ENCODE measurements around the gene ZBTB48. TPM values are rescaled to one million over a fixed set of nuclear protein-coding genes. Genes with fewer than 3 reads are reported as not detected.

The ZBTB48 gene
- total RNA-seq, 1 donor from 2014 or later, result 18.3 TPM

GRCh38 chr1:6591644-6592043, 11.8 kb downstream of the ZBTB48 start:
- peaks cover 10% of the 10 kb centered on the region for H3K36me3 Mint-ChIP-seq
- Histone ChIP-seq H4K20me1 (ENCODE audit: low read depth) (peaks cover 12% of the 10 kb centered on the region), H3K27me3 (no peaks in the 10 kb centered on the region), H3K27ac (no peak overlapping the region), H3K36me3 (no peaks in the 10 kb centered on the region), H3K4me1 (no peaks in the 10 kb centered on the region), H3K4me3 (no peak overlapping the region), H3K4me2 (no peak overlapping the region), H3K9me3 (ENCODE audit: low read depth) (no peaks in the 10 kb centered on the region), H2AFZ (replicated peaks) (no peak overlapping the region), H3F3A (ENCODE audit: low read depth) (no peaks in the 10 kb centered on the region), H3K9ac (no peak overlapping the region), H3K79me2 (ENCODE audit: low read depth) (no peaks in the 10 kb centered on the region)
- no peak for DNase-seq (ENCODE audit: low spot score)
- H3K27me3 Mint-ChIP-seq (ENCODE audit: insufficient read depth, low read depth), result peaks cover 4% of the 10 kb centered on the region
- no peaks in the 10 kb centered on the region for H3K4me1 Mint-ChIP-seq
- TF ChIP-seq, protein P1, sequence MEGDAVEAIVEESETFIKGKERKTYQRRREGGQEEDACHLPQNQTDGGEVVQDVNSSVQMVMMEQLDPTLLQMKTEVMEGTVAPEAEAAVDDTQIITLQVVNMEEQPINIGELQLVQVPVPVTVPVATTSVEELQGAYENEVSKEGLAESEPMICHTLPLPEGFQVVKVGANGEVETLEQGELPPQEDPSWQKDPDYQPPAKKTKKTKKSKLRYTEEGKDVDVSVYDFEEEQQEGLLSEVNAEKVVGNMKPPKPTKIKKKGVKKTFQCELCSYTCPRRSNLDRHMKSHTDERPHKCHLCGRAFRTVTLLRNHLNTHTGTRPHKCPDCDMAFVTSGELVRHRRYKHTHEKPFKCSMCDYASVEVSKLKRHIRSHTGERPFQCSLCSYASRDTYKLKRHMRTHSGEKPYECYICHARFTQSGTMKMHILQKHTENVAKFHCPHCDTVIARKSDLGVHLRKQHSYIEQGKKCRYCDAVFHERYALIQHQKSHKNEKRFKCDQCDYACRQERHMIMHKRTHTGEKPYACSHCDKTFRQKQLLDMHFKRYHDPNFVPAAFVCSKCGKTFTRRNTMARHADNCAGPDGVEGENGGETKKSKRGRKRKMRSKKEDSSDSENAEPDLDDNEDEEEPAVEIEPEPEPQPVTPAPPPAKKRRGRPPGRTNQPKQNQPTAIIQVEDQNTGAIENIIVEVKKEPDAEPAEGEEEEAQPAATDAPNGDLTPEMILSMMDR (IDR thresholded peaks at IDR 0.05), result no peak
- TF ChIP-seq EZH2 (IDR thresholded peaks at IDR 0.05) (no peak), EZH2phosphoT487 (IDR thresholded peaks at IDR 0.05) (no peak)
- no peak overlapping the region for H3K4me3 Mint-ChIP-seq
- H3K9me3 Mint-ChIP-seq, result no peaks in the 10 kb centered on the region
- H3K27ac Mint-ChIP-seq, result no peak overlapping the region

- H3K27ac ChIP-seq, result no peak overlapping the region
- Mint-ChIP-seq H3K4me3 (no peak overlapping the region), H3K27ac (no peak overlapping the region), H3K27me3 (ENCODE audit: insufficient read depth, low read depth) (peaks cover 4% of the 10 kb centered on the region), H3K9me3 (no peaks in the 10 kb centered on the region), H3K4me1 (no peaks in the 10 kb centered on the region), H3K36me3 (peaks cover 10% of the 10 kb centered on the region)
- DNase-seq (ENCODE audit: low spot score), result no peak
- H3K79me2 ChIP-seq (ENCODE audit: low read depth), result no peaks in the 10 kb centered on the region
- H3K4me3 ChIP-seq, result no peak overlapping the region
- no peaks in the 10 kb centered on the region for H3K36me3 ChIP-seq
- no peak overlapping the region for H2AFZ ChIP-seq (replicated peaks)
- no peaks in the 10 kb centered on the region for H3F3A ChIP-seq (ENCODE audit: low read depth)
- peaks cover 15% of the 10 kb centered on the region for H4K20me1 ChIP-seq (ENCODE audit: low read depth)
- no peak for TF ChIP-seq EZH2phosphoT487 (IDR thresholded peaks at IDR 0.05)
- no peak for TF ChIP-seq EZH2 (IDR thresholded peaks at IDR 0.05)
- TF ChIP-seq, protein P1 (IDR thresholded peaks at IDR 0.05), result no peak
- no peak overlapping the region for H3K4me2 ChIP-seq
- H3K27me3 ChIP-seq, result no peaks in the 10 kb centered on the region
- H3K4me1 ChIP-seq, result no peaks in the 10 kb centered on the region
- no peak overlapping the region for H3K9ac ChIP-seq
- H3K9me3 ChIP-seq (ENCODE audit: low read depth), result no peaks in the 10 kb centered on the region
Observed at GRCh38 chr1:6592441-6592840, 12.6 kb downstream of the ZBTB48 start.

- Mint-ChIP-seq H3K27me3 (ENCODE audit: insufficient read depth, low read depth) (peaks cover 2% of the 10 kb centered on the region), H3K36me3 (peaks cover 8% of the 10 kb centered on the region), H3K9me3 (no peaks in the 10 kb centered on the region), H3K4me3 (no peak overlapping the region), H3K4me1 (no peaks in the 10 kb centered on the region), H3K27ac (no peak overlapping the region)
- Histone ChIP-seq H3K4me1 (no peaks in the 10 kb centered on the region), H3K36me3 (no peaks in the 10 kb centered on the region), H3K4me3 (no peak overlapping the region), H3K27me3 (no peaks in the 10 kb centered on the region), H3K27ac (no peak overlapping the region), H4K20me1 (ENCODE audit: low read depth) (peaks cover 15% of the 10 kb centered on the region), H3F3A (ENCODE audit: low read depth) (no peaks in the 10 kb centered on the region), H3K9ac (no peak overlapping the region), H3K79me2 (ENCODE audit: low read depth) (peaks cover 5% of the 10 kb centered on the region), H3K4me2 (no peak overlapping the region), H2AFZ (replicated peaks) (no peak overlapping the region), H3K9me3 (ENCODE audit: low read depth) (no peaks in the 10 kb centered on the region)
- TF ChIP-seq, protein P1 (IDR thresholded peaks at IDR 0.05), result no peak
- TF ChIP-seq EZH2 (IDR thresholded peaks at IDR 0.05) (no peak), EZH2phosphoT487 (IDR thresholded peaks at IDR 0.05) (no peak)
- DNase-seq (ENCODE audit: low spot score), result no peak
Observed at GRCh38 chr1:6592865-6593593, 13.2 kb downstream of the ZBTB48 start.

Measured in neural progenitor cell (in vitro differentiated cells).